Activated CD8-positive, alpha-beta memory T cell treated with anti-CD3 and anti-CD28 coated beads, Interleukin-2, amount 50 U/mL, for 1 hour (primary cell): ENCODE data around the gene MYH7.
"Not testable (repeated sequence)": the region's sequence is repeated elsewhere in the genome, so short reads cannot be mapped to it uniquely, and the experiment has no call there.

Experiments
- DNase-seq: peaks from one replicate; pipeline ENCODE4 v3.0.0-alpha.2; 2020; ENCODE audit errors: extremely low read depth

Gene MYH7

GRCh38 chr14:23435543-23436326, at the start of gene MYH7:
TSS of gene MYH7 (minus strand) at chr14:23435660. CDS start at chr14:23433732, 1,928 bp downstream.
- no peak for DNase-seq

- no peak for DNase-seq
Observed at GRCh38 chr14:23483236-23483854, 47.9 kb upstream of the MYH7 start.

GRCh38 chr14:23482823-23483148, 47.3 kb upstream of the MYH7 start:
- DNase-seq: no peak

GRCh38 chr14:23481979-23482822, 46.7 kb upstream of the MYH7 start:
- DNase-seq: no peak

- DNase-seq: no peak
Observed at GRCh38 chr14:23481362-23481970, 46.0 kb upstream of the MYH7 start.

- DNase-seq: no peak
Observed at GRCh38 chr14:23478109-23478759, 42.8 kb upstream of the MYH7 start.

- no peak for DNase-seq
Observed at GRCh38 chr14:23470947-23471346, 35.5 kb upstream of the MYH7 start.

- DNase-seq: no peak
Observed at GRCh38 chr14:23469906-23470403, 34.5 kb upstream of the MYH7 start.

- peak; percentile 90 for DNase-seq
Observed at GRCh38 chr14:23469127-23469905, 33.9 kb upstream of the MYH7 start, which contains the start of gene NGDN. TSS of gene NGDN (plus strand) at chr14:23469703. CDS start at chr14:23469716, 13 bp downstream.

- DNase-seq: no peak
Observed at GRCh38 chr14:23468704-23469126, 33.3 kb upstream of the MYH7 start.

- DNase-seq: no peak
Observed at GRCh38 chr14:23465261-23465660, 29.8 kb upstream of the MYH7 start.

- DNase-seq: no peak
Observed at GRCh38 chr14:23464700-23465099, 29.2 kb upstream of the MYH7 start.

- no peak for DNase-seq
Observed at GRCh38 chr14:23460960-23461359, 25.5 kb upstream of the MYH7 start.

GRCh38 chr14:23457587-23458445, 22.4 kb upstream of the MYH7 start:
- no peak for DNase-seq

GRCh38 chr14:23456883-23457586, 21.6 kb upstream of the MYH7 start:
- not testable (repeated sequence) for DNase-seq

GRCh38 chr14:23454445-23454856, 19.0 kb upstream of the MYH7 start:
- no peak for DNase-seq

GRCh38 chr14:23452237-23452636, 16.8 kb upstream of the MYH7 start:
- DNase-seq: no peak

- DNase-seq: no peak
Observed at GRCh38 chr14:23450379-23450778, 14.9 kb upstream of the MYH7 start.

GRCh38 chr14:23449314-23449713, 13.9 kb upstream of the MYH7 start:
- DNase-seq: no peak
